GM12873 (cell line): ENCODE results near the gene COPG1.
A peak's percentile ranks its signal among the peaks of the same experiment; 100 is the strongest.

Experiments
- TF ChIP-seq, protein P1 (sequence below): IDR thresholded peaks from 2 replicates; pipeline ENCODE4 v1.5.1; 2012; ENCODE audit warnings: low read depth, mild to moderate bottlenecking, moderate library complexity, low read length, control low read depth; ENCODE audit not compliant: insufficient read depth; ENCODE audit errors: missing control alignments

Gene COPG1

DNA sequence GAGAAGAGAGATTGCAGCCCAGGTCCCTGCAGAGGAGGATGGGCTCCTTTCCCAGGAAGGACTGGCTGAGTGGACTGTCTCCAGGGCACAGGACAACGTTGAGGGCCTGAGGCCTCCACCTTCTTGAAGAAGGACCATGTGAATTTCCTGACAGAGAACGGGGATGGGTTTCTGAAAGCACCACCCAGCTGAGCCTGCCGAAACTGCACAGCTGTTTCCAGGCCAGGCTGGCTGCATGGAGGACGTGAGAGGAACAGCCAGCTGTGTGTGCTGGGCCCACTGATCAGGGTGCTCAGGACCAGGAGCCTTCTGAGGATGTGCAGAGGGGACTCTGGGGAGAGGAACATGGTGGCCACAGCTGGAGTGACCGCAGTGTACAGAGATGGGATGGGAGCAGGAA is 68.4 kb downstream of the COPG1 start:
- TF ChIP-seq, protein P1, sequence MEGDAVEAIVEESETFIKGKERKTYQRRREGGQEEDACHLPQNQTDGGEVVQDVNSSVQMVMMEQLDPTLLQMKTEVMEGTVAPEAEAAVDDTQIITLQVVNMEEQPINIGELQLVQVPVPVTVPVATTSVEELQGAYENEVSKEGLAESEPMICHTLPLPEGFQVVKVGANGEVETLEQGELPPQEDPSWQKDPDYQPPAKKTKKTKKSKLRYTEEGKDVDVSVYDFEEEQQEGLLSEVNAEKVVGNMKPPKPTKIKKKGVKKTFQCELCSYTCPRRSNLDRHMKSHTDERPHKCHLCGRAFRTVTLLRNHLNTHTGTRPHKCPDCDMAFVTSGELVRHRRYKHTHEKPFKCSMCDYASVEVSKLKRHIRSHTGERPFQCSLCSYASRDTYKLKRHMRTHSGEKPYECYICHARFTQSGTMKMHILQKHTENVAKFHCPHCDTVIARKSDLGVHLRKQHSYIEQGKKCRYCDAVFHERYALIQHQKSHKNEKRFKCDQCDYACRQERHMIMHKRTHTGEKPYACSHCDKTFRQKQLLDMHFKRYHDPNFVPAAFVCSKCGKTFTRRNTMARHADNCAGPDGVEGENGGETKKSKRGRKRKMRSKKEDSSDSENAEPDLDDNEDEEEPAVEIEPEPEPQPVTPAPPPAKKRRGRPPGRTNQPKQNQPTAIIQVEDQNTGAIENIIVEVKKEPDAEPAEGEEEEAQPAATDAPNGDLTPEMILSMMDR: no peak

DNA sequence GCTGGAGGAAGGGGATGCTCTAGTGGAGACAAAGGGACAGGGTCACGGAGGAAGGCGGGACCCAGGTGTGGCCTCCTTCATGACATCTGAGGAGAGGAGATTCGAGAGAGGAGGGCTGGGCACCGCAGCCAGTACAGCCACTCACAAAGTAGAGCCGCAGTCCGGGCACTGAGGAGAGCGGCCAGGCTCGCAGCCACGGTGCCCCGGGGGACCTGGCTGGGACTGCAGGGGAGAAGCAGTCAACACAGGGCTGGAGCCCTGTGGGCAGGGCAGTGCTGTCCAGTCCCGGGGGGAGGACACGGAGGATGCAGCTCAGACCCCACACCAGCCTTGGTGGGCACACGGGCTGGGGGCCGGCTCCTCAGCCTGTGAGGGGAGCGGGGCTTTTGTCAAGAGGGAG is 69.5 kb downstream of the COPG1 start:
- TF ChIP-seq, protein P1: no peak

DNA sequence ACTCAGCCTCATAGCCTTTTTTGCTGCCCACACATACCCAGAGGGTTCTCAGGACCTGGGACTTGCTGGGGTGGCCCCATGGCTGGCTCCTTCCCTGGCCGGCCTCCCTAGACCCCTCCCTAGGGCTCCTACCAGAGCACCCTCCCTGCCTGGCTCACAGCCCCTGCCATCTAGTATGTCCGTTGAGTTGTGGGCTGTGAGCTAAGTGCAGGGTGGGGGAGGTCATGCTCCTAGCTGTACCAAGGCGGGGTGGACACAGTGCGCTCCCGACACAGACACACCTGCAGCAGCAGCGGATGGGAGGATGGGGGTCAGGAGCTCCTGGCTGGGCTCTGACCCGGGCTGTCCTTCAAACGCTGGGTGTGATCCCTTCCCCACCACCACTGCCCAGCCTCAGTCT is 70.9 kb downstream of the COPG1 start:
- TF ChIP-seq, protein P1: no peak

GRCh38 chr3:129320825-129321487 is 71.5 kb downstream of the COPG1 start:
- TF ChIP-seq, protein P1: no peak

- TF ChIP-seq, protein P1: no peak
Measured at GRCh38 chr3:129321887-129322286, 72.5 kb downstream of the COPG1 start.

DNA sequence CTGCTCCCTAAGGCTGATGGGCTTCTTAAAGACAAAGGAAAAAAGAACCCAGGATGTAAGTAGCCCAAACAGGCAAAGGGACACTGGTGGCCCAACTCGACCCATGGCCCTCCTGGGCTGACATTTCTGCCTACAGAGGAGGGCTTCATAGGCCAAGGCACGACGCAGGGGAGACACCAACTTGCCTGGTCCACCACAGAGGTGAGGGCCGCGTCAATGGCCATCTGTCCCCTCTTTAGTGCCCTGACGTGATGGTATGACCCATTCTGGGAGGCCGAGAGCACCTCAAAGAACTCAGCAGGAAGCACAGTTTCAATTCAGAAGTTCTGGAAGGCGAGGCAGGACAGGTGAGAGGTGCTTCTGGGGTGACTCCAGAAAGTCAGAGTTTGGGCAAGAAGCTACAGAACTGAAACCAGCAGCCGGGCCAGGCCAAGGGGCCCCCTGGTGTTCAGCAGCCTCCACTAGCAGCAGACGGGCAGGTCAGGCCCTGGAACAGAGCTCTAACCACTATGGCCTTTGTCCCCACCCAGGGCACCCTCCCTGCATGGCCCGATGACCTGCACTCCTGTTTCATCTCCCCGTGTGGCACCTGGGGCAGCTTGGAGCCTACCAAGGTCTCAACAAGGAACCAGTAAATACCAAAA is 74.4 kb downstream of the COPG1 start:
- TF ChIP-seq, protein P1: peak; percentile 77

GRCh38 chr3:129324855-129325254 is 75.4 kb downstream of the COPG1 start:
- TF ChIP-seq, protein P1: no peak
